ENCODE measurements around the gene OR6S1.

Gene OR6S1

GRCh38 chr14:20675669-20676068 lies 34.2 kb upstream of the OR6S1 start:
- H3K9me2 ChIP-seq (replicated peaks; ENCODE audit: insufficient read depth, low read length): no peaks in the 10 kb centered on the region
- no peak overlapping the region for H3K4me2 ChIP-seq (ENCODE audit: low read depth, low read length)
- H3K9ac ChIP-seq (ENCODE audit: low read length): no peak overlapping the region
- H3K79me2 ChIP-seq (ENCODE audit: low read length): no peaks in the 10 kb centered on the region
- H3K27ac ChIP-seq (ENCODE audit: low read length): no peak overlapping the region
- H3K36me3 ChIP-seq (replicated peaks; ENCODE audit: insufficient read depth, low read length): no peaks in the 10 kb centered on the region
- no peak overlapping the region for H3K4me3 ChIP-seq (ENCODE audit: low read length)
- no peaks in the 10 kb centered on the region for H3K9me3 ChIP-seq (replicated peaks; ENCODE audit: insufficient read depth, low read length)
- TF ChIP-seq EZH2phosphoT487 (IDR thresholded peaks at IDR 0.05; ENCODE audit: low read length) (no peak), EZH2 (optimal IDR thresholded peaks at IDR 0.05; ENCODE audit: low read depth, low read length) (no peak), CTCF (IDR thresholded peaks at IDR 0.05; ENCODE audit: low read length) (no peak)
- no peaks in the 10 kb centered on the region for H4K20me1 ChIP-seq (ENCODE audit: insufficient read depth, low read length)
- 0 out of 2 replicates have a peak, but pooled peaks cover 5% of the 10 kb centered on the region for H3K4me1 ChIP-seq (ENCODE audit: low read length)
- H2AFZ ChIP-seq (ENCODE audit: low read length): no peak overlapping the region
- DNase-seq: no peak
- H3F3A ChIP-seq (ENCODE audit: insufficient read depth, low read length): peaks cover 14% of the 10 kb centered on the region
- H3K27me3 ChIP-seq (replicated peaks; ENCODE audit: insufficient read depth, low read length): no peaks in the 10 kb centered on the region

GRCh38 chr14:20671597-20672283 lies 30.2 kb upstream of the OR6S1 start:
- Histone ChIP-seq H3K4me3 (ENCODE audit: low read length) (no peak overlapping the region), H3K9ac (ENCODE audit: low read length) (no peak overlapping the region), H3F3A (ENCODE audit: insufficient read depth, low read length) (0 out of 2 replicates have a peak, but pooled peaks cover 5% of the 10 kb centered on the region), H2AFZ (ENCODE audit: low read length) (no peak overlapping the region), H3K27ac (ENCODE audit: low read length) (no peak overlapping the region), H3K9me2 (replicated peaks; ENCODE audit: insufficient read depth, low read length) (no peaks in the 10 kb centered on the region), H3K36me3 (replicated peaks; ENCODE audit: insufficient read depth, low read length) (no peaks in the 10 kb centered on the region), H3K79me2 (ENCODE audit: low read length) (no peaks in the 10 kb centered on the region), H3K4me1 (ENCODE audit: low read length) (peaks cover 17% of the 10 kb centered on the region), H3K4me2 (ENCODE audit: low read depth, low read length) (no peak overlapping the region), H3K9me3 (replicated peaks; ENCODE audit: insufficient read depth, low read length) (no peaks in the 10 kb centered on the region), H3K27me3 (replicated peaks; ENCODE audit: insufficient read depth, low read length) (no peaks in the 10 kb centered on the region), H4K20me1 (ENCODE audit: insufficient read depth, low read length) (no peaks in the 10 kb centered on the region)
- no peak for TF ChIP-seq EZH2phosphoT487 (IDR thresholded peaks at IDR 0.05; ENCODE audit: low read length)
- TF ChIP-seq CTCF (IDR thresholded peaks at IDR 0.05; ENCODE audit: low read length): no peak
- no peak for TF ChIP-seq EZH2 (optimal IDR thresholded peaks at IDR 0.05; ENCODE audit: low read depth, low read length)
- DNase-seq: no peak

- 0 out of 2 replicates have a peak, but pooled peaks cover 5% of the 10 kb centered on the region for H3F3A ChIP-seq (ENCODE audit: insufficient read depth, low read length)
- H3K27me3 ChIP-seq (replicated peaks; ENCODE audit: insufficient read depth, low read length): no peaks in the 10 kb centered on the region
- no peaks in the 10 kb centered on the region for H3K79me2 ChIP-seq (ENCODE audit: low read length)
- H3K4me3 ChIP-seq (ENCODE audit: low read length): no peak overlapping the region
- peaks cover 17% of the 10 kb centered on the region for H3K4me1 ChIP-seq (ENCODE audit: low read length)
- H3K36me3 ChIP-seq (replicated peaks; ENCODE audit: insufficient read depth, low read length): no peaks in the 10 kb centered on the region
- no peak overlapping the region for H3K9ac ChIP-seq (ENCODE audit: low read length)
- no peak overlapping the region for H3K27ac ChIP-seq (ENCODE audit: low read length)
- H3K4me2 ChIP-seq (ENCODE audit: low read depth, low read length): no peak overlapping the region
- no peaks in the 10 kb centered on the region for H4K20me1 ChIP-seq (ENCODE audit: insufficient read depth, low read length)
- H2AFZ ChIP-seq (ENCODE audit: low read length): no peak overlapping the region
- H3K9me2 ChIP-seq (replicated peaks; ENCODE audit: insufficient read depth, low read length): no peaks in the 10 kb centered on the region
- TF ChIP-seq EZH2 (optimal IDR thresholded peaks at IDR 0.05; ENCODE audit: low read depth, low read length): no peak
- TF ChIP-seq EZH2phosphoT487 (IDR thresholded peaks at IDR 0.05; ENCODE audit: low read length): no peak
- no peak for TF ChIP-seq CTCF (IDR thresholded peaks at IDR 0.05; ENCODE audit: low read length)
- no peaks in the 10 kb centered on the region for H3K9me3 ChIP-seq (replicated peaks; ENCODE audit: insufficient read depth, low read length)
- no peak for DNase-seq
Observed at GRCh38 chr14:20668969-20669368, 27.5 kb upstream of the OR6S1 start.

All from MM.1S (cell line).